Measurements from ENCODE around the gene FCSK.

The FCSK gene

GRCh38 chr16:70438969-70439862 lies 15.2 kb upstream of the FCSK start, which contains the start of gene ST3GAL2:
ST3GAL2 (minus strand) TSS chr16:70439100; CDS start chr16:70398530, 40,570 bp downstream.
- TF ChIP-seq GATA2 (IDR thresholded peaks at IDR 0.05; ENCODE audit: low read depth, low read length), result no peak
- no peak for TF ChIP-seq GATA3 (IDR thresholded peaks at IDR 0.05; ENCODE audit: low read depth, low read length)

DNA sequence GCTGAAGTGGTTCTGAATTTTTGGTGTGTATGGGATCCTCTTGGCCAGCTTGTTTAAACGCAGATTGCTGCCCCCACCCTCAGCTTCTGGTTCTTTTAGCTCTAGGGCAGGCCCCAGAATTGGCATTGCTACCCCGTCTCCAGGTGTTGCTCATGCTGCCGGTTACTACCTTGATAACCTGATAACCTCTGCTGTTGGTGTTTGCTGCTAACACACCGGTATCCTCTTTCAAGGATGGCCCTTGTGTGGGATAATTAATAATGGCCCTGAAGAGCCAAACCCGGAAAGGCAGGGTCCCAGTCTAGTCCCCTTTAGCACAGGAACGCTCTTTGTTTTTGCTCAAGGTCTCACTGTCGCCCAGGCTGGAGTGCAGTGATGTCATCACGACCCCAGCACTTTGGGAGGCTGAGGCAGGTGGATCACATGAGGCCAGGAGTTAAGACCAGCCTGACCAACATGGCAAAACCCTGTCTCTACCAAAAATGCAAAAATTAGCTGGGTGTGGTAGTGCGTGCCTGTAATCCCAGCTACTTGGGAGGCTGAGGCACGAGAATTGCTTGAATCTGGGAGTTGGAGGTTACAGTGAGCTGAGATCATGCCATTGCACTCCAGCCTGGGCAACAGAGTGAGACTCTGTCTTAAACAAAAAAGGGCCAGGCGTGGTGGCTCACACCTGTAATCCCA lies 14.2 kb upstream of the FCSK start:
- no peak for TF ChIP-seq GATA2 (IDR thresholded peaks at IDR 0.05; ENCODE audit: low read depth, low read length)

- TF ChIP-seq GATA3 (IDR thresholded peaks at IDR 0.05; ENCODE audit: low read depth, low read length) (no peak), GATA2 (IDR thresholded peaks at IDR 0.05; ENCODE audit: low read depth, low read length) (no peak)
Measured at GRCh38 chr16:70441406-70441990, 12.9 kb upstream of the FCSK start.

DNA sequence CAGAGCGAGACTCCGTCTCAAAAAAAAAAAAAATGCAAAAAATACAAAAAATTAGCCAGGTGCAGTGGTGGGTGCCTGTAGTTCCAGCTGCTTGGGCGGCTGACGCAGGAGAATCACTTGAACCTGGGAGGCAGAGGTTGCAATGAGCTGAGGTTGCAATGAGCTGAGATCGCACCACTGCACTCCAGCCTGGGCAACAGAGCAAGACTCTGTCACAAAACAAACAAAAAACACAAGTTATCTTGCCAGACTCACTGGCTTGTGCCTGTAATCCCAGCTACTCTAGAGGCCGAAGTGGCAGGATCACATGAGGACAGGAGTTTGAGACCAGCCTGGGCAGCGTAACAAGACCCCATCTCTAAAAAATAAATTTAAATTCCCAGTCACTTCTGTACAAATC lies 12.1 kb upstream of the FCSK start:
- no peak for TF ChIP-seq GATA2 (IDR thresholded peaks at IDR 0.05; ENCODE audit: low read depth, low read length)
- TF ChIP-seq GATA3 (IDR thresholded peaks at IDR 0.05; ENCODE audit: low read depth, low read length), result no peak

- TF ChIP-seq GATA3 (IDR thresholded peaks at IDR 0.05; ENCODE audit: low read depth, low read length) (no peak), GATA2 (IDR thresholded peaks at IDR 0.05; ENCODE audit: low read depth, low read length) (no peak)
Measured at GRCh38 chr16:70444249-70445063, 9.9 kb upstream of the FCSK start.

DNA sequence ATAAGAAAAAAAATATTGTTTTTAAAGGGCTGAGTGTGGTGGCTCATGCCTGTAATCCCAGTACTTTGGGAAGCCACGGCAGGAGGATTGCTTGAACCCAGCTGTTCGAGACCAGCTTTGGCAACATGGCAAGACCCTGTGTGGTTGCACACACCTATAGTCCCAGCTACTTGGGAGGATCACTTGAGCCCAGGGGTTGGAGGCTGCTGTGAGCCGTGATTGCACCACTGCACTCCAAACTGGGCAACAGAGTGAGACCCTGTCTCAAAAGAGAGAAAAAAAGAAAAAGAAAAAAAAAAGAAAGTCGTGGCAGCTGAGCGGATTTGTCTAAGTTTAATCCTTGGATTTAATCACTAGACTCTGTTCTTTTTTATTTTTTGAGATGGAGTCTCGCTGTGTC lies 6.3 kb upstream of the FCSK start:
- TF ChIP-seq GATA2 (IDR thresholded peaks at IDR 0.05; ENCODE audit: low read depth, low read length) (no peak), GATA3 (IDR thresholded peaks at IDR 0.05; ENCODE audit: low read depth, low read length) (no peak)

DNA sequence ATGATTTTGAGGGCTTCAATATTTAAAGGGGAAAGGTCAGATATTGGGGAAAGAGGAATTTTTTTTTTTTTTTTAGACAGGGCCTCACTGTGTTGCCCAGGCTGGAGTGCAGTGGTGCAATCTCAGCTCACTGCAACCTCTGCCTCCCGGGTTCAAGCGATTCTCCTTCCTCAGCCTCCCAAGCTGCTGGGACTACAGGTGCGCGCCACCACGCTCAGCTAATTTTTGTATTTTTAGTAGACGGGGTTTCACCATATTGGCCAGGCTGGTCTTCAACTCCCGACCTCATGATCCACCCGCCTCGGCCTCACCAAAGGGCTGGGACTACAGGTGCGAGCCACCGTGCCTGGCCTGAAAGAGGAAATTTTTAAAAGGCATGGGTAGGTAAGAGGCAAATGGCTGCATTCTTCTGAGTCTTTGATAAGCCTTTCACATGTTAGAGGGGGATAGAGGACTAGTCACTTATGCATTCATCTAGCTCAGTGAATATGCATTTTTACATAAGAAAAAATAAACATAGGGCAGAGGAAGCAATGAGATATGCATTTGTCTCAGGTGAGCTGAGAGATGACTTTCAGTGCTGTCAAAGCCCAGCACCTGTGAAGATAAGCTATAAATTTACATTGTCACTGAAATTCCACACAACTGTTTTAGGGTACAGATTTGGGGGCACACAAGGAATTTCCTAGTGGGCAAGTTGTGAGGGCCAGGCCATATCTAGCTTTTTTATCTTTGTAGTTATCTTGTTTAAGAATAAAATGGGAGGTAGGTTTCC lies 1.1 kb upstream of the FCSK start:
- TF ChIP-seq GATA3 (IDR thresholded peaks at IDR 0.05; ENCODE audit: low read depth, low read length) (no peak), GATA2 (IDR thresholded peaks at IDR 0.05; ENCODE audit: low read depth, low read length) (no peak)

GRCh38 chr16:70453892-70454221 lies 538 bp upstream of the FCSK start:
- TF ChIP-seq GATA3 (IDR thresholded peaks at IDR 0.05; ENCODE audit: low read depth, low read length) (no peak), GATA2 (IDR thresholded peaks at IDR 0.05; ENCODE audit: low read depth, low read length) (no peak)

- TF ChIP-seq GATA2 (IDR thresholded peaks at IDR 0.05; ENCODE audit: low read depth, low read length) (no peak), GATA3 (IDR thresholded peaks at IDR 0.05; ENCODE audit: low read depth, low read length) (no peak)
Measured at GRCh38 chr16:70455910-70456309, 1.5 kb downstream of the FCSK start.

GRCh38 chr16:70457446-70458166 lies 3.2 kb downstream of the FCSK start:
- TF ChIP-seq GATA2 (IDR thresholded peaks at IDR 0.05; ENCODE audit: low read depth, low read length), result no peak
- no peak for TF ChIP-seq GATA3 (IDR thresholded peaks at IDR 0.05; ENCODE audit: low read depth, low read length)

DNA sequence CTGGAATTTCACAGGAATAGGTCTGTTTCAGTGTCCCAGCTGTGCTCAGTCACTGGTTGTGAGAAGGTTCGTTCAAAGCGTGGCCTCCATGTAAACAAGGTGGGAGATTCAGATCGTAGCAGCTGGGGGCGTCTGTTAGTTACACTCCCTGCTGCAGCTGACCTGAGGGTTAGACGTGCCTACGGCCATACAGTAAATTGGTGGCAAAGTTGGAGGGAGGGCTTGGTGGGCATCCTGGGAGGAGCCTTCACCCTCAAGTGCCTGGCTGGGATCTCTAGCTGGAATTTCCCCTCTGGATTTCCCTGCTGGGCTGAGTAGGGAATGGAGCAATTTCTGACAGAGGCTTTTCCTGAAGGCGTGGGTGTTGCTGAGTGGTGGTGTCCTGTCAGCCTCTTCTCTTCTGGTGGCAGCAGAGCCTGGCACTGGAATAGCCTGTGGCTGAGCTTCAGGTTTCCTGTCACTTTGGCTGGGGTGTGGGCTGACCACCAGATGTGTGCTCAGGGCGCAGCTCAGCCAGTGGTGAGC lies 6.4 kb downstream of the FCSK start:
- no peak for TF ChIP-seq GATA3 (IDR thresholded peaks at IDR 0.05; ENCODE audit: low read depth, low read length)
- TF ChIP-seq GATA2 (IDR thresholded peaks at IDR 0.05; ENCODE audit: low read depth, low read length), result no peak

DNA sequence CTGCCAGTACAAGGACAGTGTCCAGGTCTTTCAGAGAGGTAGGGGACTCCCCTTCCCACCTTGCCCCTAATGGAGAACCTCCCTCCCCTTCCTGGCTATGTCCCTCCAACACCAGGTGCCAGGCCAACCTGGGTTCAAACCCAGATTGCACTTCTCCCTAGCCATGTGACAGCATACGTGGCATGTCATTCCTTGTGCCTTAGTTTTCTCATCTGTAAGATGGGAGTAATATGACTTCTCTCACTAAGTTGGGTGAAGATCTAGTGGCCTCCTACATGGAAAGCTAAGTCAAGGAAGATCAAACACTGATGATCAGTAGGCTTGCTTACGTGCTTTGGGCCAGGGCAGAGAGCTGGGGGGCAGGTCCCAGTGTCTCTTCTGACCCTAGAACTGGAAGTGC lies 8.8 kb downstream of the FCSK start:
- TF ChIP-seq GATA3 (IDR thresholded peaks at IDR 0.05; ENCODE audit: low read depth, low read length), result no peak
- no peak for TF ChIP-seq GATA2 (IDR thresholded peaks at IDR 0.05; ENCODE audit: low read depth, low read length)

Measured in SH-SY5Y (cell line).